WTC11 (cell line): ENCODE results near the gene NSG1. TPM values are rescaled to one million over a fixed set of nuclear protein-coding genes. Genes with fewer than 3 reads are reported as not detected.

Source experiments
- ATAC-seq: fragments of 200-7000 bp; cut with Tn5 transposase; 2 replicates; pipeline ENCODE4 v1.10.0; 2021; ENCODE audit warnings: mild to moderate bottlenecking, moderate library complexity
- CTCF ChIA-PET: fragments of 300-600 bp; sonication (Branson Sonifier 250); formaldehyde crosslinking; loops from one replicate; lab custom pipeline; 2021; ENCODE audit warnings: antibody characterized with exemption; lab: Charles Lee
- POLR2A ChIA-PET: fragments of 350-600 bp; sonication (Branson Sonifier 250); formaldehyde crosslinking; loops from one replicate; lab custom pipeline; 2021; ENCODE audit warnings: antibody characterized with exemption; lab: Charles Lee
- DNase-seq: peaks from one replicate; pipeline ENCODE4 v3.0.0; 2021; ENCODE audit warnings: low spot score
- H3K27ac Mint-ChIP-seq: 2 replicates; pipeline ENCODE4 v1.8.0; 2021; ENCODE audit warnings: mixed read lengths
- H3K27me3 Mint-ChIP-seq: 2 replicates; pipeline ENCODE4 v1.8.0; 2021; ENCODE audit warnings: low read depth, mild to moderate bottlenecking, moderate library complexity, mixed read lengths
- H3K36me3 Mint-ChIP-seq: 2 replicates; pipeline ENCODE4 v1.8.0; 2021; ENCODE audit warnings: mixed read lengths
- H3K4me1 Mint-ChIP-seq: 2 replicates; pipeline ENCODE4 v1.8.0; 2022; ENCODE audit warnings: mixed read lengths
- H3K4me3 Mint-ChIP-seq: 2 replicates; pipeline ENCODE4 v1.8.0; 2021; ENCODE audit warnings: mild to moderate bottlenecking, moderate library complexity, mixed read lengths
- H3K9me3 Mint-ChIP-seq: 2 replicates; pipeline ENCODE4 v1.8.0; 2021; ENCODE audit warnings: mixed read lengths
- ARID4B ChIP-seq: sonication (generic); formaldehyde crosslinking; IDR thresholded peaks from 2 replicates; pipeline ENCODE4 v1.8.0; 2023; ENCODE audit warnings: missing genetic modification reagents, mild to moderate bottlenecking, borderline replicate concordance
- ATF2 ChIP-seq: sonication (generic); formaldehyde crosslinking; IDR thresholded peaks from 2 replicates; pipeline ENCODE4 v1.8.1; 2022; ENCODE audit warnings: low read depth, missing genetic modification reagents, borderline replicate concordance
- CREB1 ChIP-seq: sonication (generic); formaldehyde crosslinking; IDR thresholded peaks from 2 replicates; pipeline ENCODE4 v1.8.0; 2023; ENCODE audit warnings: mild to moderate bottlenecking, missing genetic modification reagents
- CREM ChIP-seq: sonication (generic); formaldehyde crosslinking; IDR thresholded peaks from 2 replicates; pipeline ENCODE4 v1.8.1; 2022; ENCODE audit warnings: mild to moderate bottlenecking, missing genetic modification reagents, moderate library complexity
- EMX1 ChIP-seq: fragments of 250-450 bp; sonication (Bioruptor Pico); IDR thresholded peaks from 2 replicates; pipeline ENCODE4 v1.8.0; 2021; ENCODE audit warnings: mild to moderate bottlenecking
- ETV6 ChIP-seq: sonication (generic); formaldehyde crosslinking; IDR thresholded peaks from 2 replicates; pipeline ENCODE4 v1.8.1; 2022; ENCODE audit warnings: mild to moderate bottlenecking, missing genetic modification reagents
- GRHL2 ChIP-seq: fragments of 250-450 bp; sonication (Bioruptor Pico); IDR thresholded peaks from 2 replicates; pipeline ENCODE4 v1.8.0; 2022; ENCODE audit warnings: mild to moderate bottlenecking, moderate library complexity; ENCODE audit not compliant: insufficient replicate concordance, severe bottlenecking
- HMGXB4 ChIP-seq: sonication (generic); formaldehyde crosslinking; IDR thresholded peaks from 2 replicates; pipeline ENCODE4 v1.8.1; 2023; ENCODE audit warnings: mild to moderate bottlenecking, moderate library complexity, missing genetic modification reagents
- IRF1 ChIP-seq: sonication (generic); formaldehyde crosslinking; IDR thresholded peaks from 2 replicates; pipeline ENCODE4 v1.8.0; 2023; ENCODE audit warnings: missing genetic modification reagents
- MXD4 ChIP-seq: fragments of 250-450 bp; sonication (Bioruptor Pico); IDR thresholded peaks from 2 replicates; pipeline ENCODE4 v1.8.0; 2021; ENCODE audit warnings: mild to moderate bottlenecking, moderate library complexity, borderline replicate concordance
- MYBL2 ChIP-seq: sonication (generic); formaldehyde crosslinking; IDR thresholded peaks from 2 replicates; pipeline ENCODE4 v1.8.1; 2023; ENCODE audit warnings: mild to moderate bottlenecking, moderate library complexity, missing genetic modification reagents
- NFATC4 ChIP-seq: fragments of 250-450 bp; sonication (Bioruptor Pico); IDR thresholded peaks from 2 replicates; pipeline ENCODE4 v1.9.0; 2021; ENCODE audit warnings: mild to moderate bottlenecking
- NFYB ChIP-seq: sonication (generic); formaldehyde crosslinking; conservative IDR thresholded peaks from 2 replicates; pipeline ENCODE4 v1.8.0; 2022; ENCODE audit warnings: low read depth, missing genetic modification reagents
- SMAD4 ChIP-seq: sonication (generic); formaldehyde crosslinking; IDR thresholded peaks from 2 replicates; pipeline ENCODE4 v1.8.0; 2022; ENCODE audit warnings: mild to moderate bottlenecking, missing genetic modification reagents
- SP1 ChIP-seq: sonication (generic); formaldehyde crosslinking; conservative IDR thresholded peaks from 2 replicates; pipeline ENCODE4 v1.8.1; 2022; ENCODE audit warnings: missing genetic modification reagents
- USF1 ChIP-seq: sonication (generic); formaldehyde crosslinking; IDR thresholded peaks from 2 replicates; pipeline ENCODE4 v1.8.0; 2022; ENCODE audit warnings: mild to moderate bottlenecking, missing genetic modification reagents
- ZNF138 ChIP-seq: sonication (generic); formaldehyde crosslinking; conservative IDR thresholded peaks from 2 replicates; pipeline ENCODE4 v1.8.1; 2022; ENCODE audit warnings: mild to moderate bottlenecking, moderate library complexity, missing genetic modification reagents
- ZNF396 ChIP-seq: fragments of 250-450 bp; sonication (Bioruptor Pico); IDR thresholded peaks from 2 replicates; pipeline ENCODE4 v1.8.0; 2021; ENCODE audit warnings: mild to moderate bottlenecking, moderate library complexity, borderline replicate concordance
- ZNF423 ChIP-seq: fragments of 250-450 bp; sonication (Bioruptor Pico); IDR thresholded peaks from 2 replicates; pipeline ENCODE4 v2.1.2; 2022; ENCODE audit warnings: mild to moderate bottlenecking, moderate library complexity
- ZNF671 ChIP-seq: fragments of 250-450 bp; sonication (Bioruptor Pico); IDR thresholded peaks from 2 replicates; pipeline ENCODE4 v1.8.0; 2021; ENCODE audit warnings: mild to moderate bottlenecking
- total RNA-seq: library from RNA; stranded (reverse); gene quantifications from 3 replicates; pipeline ENCODE4 v1.2.3, GENCODE V29; 2021
- TF ChIP-seq, protein P1 (sequence below): sonication (generic); formaldehyde crosslinking; IDR thresholded peaks from 2 replicates; pipeline ENCODE4 v1.8.1; 2023; ENCODE audit warnings: mild to moderate bottlenecking, missing genetic modification reagents, moderate library complexity
- TF ChIP-seq, protein P2 (sequence below): sonication (generic); formaldehyde crosslinking; IDR thresholded peaks from 2 replicates; pipeline ENCODE4 v1.8.1; 2023; ENCODE audit warnings: mild to moderate bottlenecking, missing genetic modification reagents
- TF ChIP-seq, protein P3 (sequence below): sonication (generic); formaldehyde crosslinking; IDR thresholded peaks from 2 replicates; pipeline ENCODE4 v1.8.1; 2022; ENCODE audit warnings: mild to moderate bottlenecking, moderate library complexity, missing genetic modification reagents

Gene NSG1
- total RNA-seq, 1 experiment from 2014 or later = 24.2 TPM

DNA sequence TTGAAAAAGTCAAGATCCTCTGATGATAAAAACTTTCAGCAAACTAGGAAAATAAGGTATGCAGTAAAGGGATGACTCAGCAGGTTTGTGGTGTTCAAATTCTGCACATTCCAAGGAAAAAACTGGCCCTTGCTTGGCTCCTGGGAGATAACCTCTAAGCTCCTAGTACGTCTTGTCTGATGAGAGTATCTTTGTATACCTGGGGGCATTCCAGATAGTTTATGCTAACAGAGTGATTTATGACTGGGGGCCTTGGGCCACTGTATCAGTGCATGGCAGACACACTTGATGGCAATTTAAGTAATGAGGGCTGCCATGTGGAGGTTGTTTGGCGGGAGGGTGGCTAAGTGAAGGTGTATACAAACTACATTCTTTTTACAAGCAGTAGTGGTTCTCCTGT lies 56.9 kb downstream of the NSG1 start:
- Mint-ChIP-seq H3K36me3 (no peaks in the 10 kb centered on the region), H3K4me1 (peaks cover 12% of the 10 kb centered on the region), H3K27ac (no peak overlapping the region), H3K9me3 (no peaks in the 10 kb centered on the region; the same call in 1 of the 2 replicates), H3K4me3 (no peak overlapping the region), H3K27me3 (no peaks in the 10 kb centered on the region; the same call in 1 of the 2 replicates)
- ChIA-PET CTCF (interaction anchor here (1.0 to 1.4 kb wide), 2 partner anchors 13 kb away, joined by 3 read pairs; no protein-coding TSS in a partner anchor), POLR2A (no interaction called here)
- DNase-seq (no peak), ATAC-seq (no peak)
- TF ChIP-seq ZNF138 (CRISPR knock-in tag) (no peak), MYBL2 (CRISPR knock-in tag) (no peak), ATF2 (CRISPR knock-in tag) (no peak), ETV6 (CRISPR knock-in tag) (no peak), SP1 (no peak), ZNF396 (CRISPR knock-in tag) (no peak), ARID4B (no peak), NFATC4 (no peak), HMGXB4 (CRISPR knock-in tag) (no peak), NFYB (CRISPR knock-in tag) (no peak), IRF1 (no peak), EMX1 (CRISPR knock-in tag) (no peak)

- Mint-ChIP-seq H3K4me3 (no peak overlapping the region), H3K27me3 (no peaks in the 10 kb centered on the region), H3K36me3 (no peaks in the 10 kb centered on the region), H3K27ac (no peak overlapping the region), H3K4me1 (peaks cover 12% of the 10 kb centered on the region), H3K9me3 (no peaks in the 10 kb centered on the region; the same call in 1 of the 2 replicates)
- ATAC-seq (no peak), DNase-seq (no peak)
- ChIA-PET POLR2A (no interaction called here), CTCF (interaction anchor here (1.4 kb wide), 1 partner anchor 16 kb away, joined by 4 read pairs; no protein-coding TSS in a partner anchor)
- TF ChIP-seq CREM = no peak
- TF ChIP-seq IRF1 = no peak
- no peak for TF ChIP-seq CREB1 (CRISPR knock-in tag)
- TF ChIP-seq USF1 (CRISPR knock-in tag) = no peak
- TF ChIP-seq, protein P1, sequence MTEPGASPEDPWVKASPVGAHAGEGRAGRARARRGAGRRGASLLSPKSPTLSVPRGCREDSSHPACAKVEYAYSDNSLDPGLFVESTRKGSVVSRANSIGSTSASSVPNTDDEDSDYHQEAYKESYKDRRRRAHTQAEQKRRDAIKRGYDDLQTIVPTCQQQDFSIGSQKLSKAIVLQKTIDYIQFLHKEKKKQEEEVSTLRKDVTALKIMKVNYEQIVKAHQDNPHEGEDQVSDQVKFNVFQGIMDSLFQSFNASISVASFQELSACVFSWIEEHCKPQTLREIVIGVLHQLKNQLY (CRISPR knock-in tag) = no peak
- no peak for TF ChIP-seq ZNF396 (CRISPR knock-in tag)
- TF ChIP-seq GRHL2 (CRISPR knock-in tag) = no peak
- TF ChIP-seq ZNF671 (CRISPR knock-in tag) = no peak
- no peak for TF ChIP-seq ZNF423 (CRISPR knock-in tag)
- no peak for TF ChIP-seq MXD4 (CRISPR knock-in tag)
- TF ChIP-seq, protein P2, sequence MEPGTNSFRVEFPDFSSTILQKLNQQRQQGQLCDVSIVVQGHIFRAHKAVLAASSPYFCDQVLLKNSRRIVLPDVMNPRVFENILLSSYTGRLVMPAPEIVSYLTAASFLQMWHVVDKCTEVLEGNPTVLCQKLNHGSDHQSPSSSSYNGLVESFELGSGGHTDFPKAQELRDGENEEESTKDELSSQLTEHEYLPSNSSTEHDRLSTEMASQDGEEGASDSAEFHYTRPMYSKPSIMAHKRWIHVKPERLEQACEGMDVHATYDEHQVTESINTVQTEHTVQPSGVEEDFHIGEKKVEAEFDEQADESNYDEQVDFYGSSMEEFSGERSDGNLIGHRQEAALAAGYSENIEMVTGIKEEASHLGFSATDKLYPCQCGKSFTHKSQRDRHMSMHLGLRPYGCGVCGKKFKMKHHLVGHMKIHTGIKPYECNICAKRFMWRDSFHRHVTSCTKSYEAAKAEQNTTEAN (CRISPR knock-in tag) = no peak
- TF ChIP-seq SMAD4 = no peak
- TF ChIP-seq, protein P3, sequence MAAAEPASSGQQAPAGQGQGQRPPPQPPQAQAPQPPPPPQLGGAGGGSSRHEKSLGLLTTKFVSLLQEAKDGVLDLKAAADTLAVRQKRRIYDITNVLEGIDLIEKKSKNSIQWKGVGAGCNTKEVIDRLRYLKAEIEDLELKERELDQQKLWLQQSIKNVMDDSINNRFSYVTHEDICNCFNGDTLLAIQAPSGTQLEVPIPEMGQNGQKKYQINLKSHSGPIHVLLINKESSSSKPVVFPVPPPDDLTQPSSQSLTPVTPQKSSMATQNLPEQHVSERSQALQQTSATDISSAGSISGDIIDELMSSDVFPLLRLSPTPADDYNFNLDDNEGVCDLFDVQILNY = no peak
Measured at GRCh38 chr4:4446434-4446833, 59.5 kb downstream of the NSG1 start.
